ENCODE data around the gene TPSG1. TPM values are rescaled to one million over a fixed set of nuclear protein-coding genes. Genes with fewer than 3 reads are reported as not detected.
"Not testable (repeated sequence)": the region's sequence is repeated elsewhere in the genome, so short reads cannot be mapped to it uniquely, and the experiment has no call there.

The TPSG1 gene
- total RNA-seq, 3 donors from 2014 or later (not counting 1 experiment from before 2014, with no cell fraction given): 0.40 TPM; not detected in 2

GRCh38 chr16:1199347-1200013 is 25.6 kb downstream of the TPSG1 start:
- Histone ChIP-seq H3K9me3 (ENCODE audit: control insufficient read depth, insufficient read depth, low read length) (no peaks in the 10 kb centered on the region), H3K36me3 (ENCODE audit: control insufficient read depth, insufficient read depth, low read length) (no peaks in the 10 kb centered on the region), H3K27me3 (ENCODE audit: control insufficient read depth, insufficient read depth, low read length) (no peaks in the 10 kb centered on the region), H3K4me1 (ENCODE audit: control insufficient read depth, insufficient read depth, low read length) (no peaks in the 10 kb centered on the region), H3K27ac (ENCODE audit: low read length) (no peak overlapping the region), H3K4me3 (ENCODE audit: low read length) (no peak overlapping the region)
- no peaks in the 10 kb centered on the region for H3K4me1 Mint-ChIP-seq
- DNase-seq: no peak
- 91% methylated on average over 14 of the region's 19 CpGs for WGBS (ENCODE audit: insufficient coverage)
- H3K36me3 Mint-ChIP-seq: no peaks in the 10 kb centered on the region
- TF ChIP-seq CTCF (IDR thresholded peaks at IDR 0.05): no peak
- H3K9me3 Mint-ChIP-seq: peaks cover 0 to 2% of the 10 kb centered on the region in 2 donors
- ATAC-seq: no peak
- no peaks in the 10 kb centered on the region for H3K27me3 Mint-ChIP-seq (ENCODE audit: low read depth in 2 of 2)
- no peak overlapping the region for H3K27ac Mint-ChIP-seq
- intact Hi-C loops (cut with micrococcal nuclease): no loop called here
- no peak overlapping the region for H3K4me3 Mint-ChIP-seq

GRCh38 chr16:1198671-1199346 is 26.3 kb downstream of the TPSG1 start:
- DNase-seq: peak in 1 of 2 donors; percentile 28
- H3K4me1 ChIP-seq (ENCODE audit: control insufficient read depth, insufficient read depth, low read length); ATAC-seq; H3K9me3 ChIP-seq (ENCODE audit: control insufficient read depth, insufficient read depth, low read length); intact Hi-C loops (cut with micrococcal nuclease); H3K27ac Mint-ChIP-seq; H3K4me3 Mint-ChIP-seq; H3K27me3 ChIP-seq (ENCODE audit: control insufficient read depth, insufficient read depth, low read length); H3K4me3 ChIP-seq (ENCODE audit: low read length); H3K9me3 Mint-ChIP-seq; H3K27me3 Mint-ChIP-seq (ENCODE audit: low read depth in 2 of 2); H3K4me1 Mint-ChIP-seq; H3K36me3 ChIP-seq (ENCODE audit: control insufficient read depth, insufficient read depth, low read length); H3K27ac ChIP-seq (ENCODE audit: low read length); H3K36me3 Mint-ChIP-seq: not testable (repeated sequence)
- WGBS (ENCODE audit: insufficient coverage): 93% methylated on average over 33 of the region's 44 CpGs

- Histone ChIP-seq H3K27me3 (ENCODE audit: control insufficient read depth, insufficient read depth, low read length) (no peaks in the 10 kb centered on the region), H3K4me3 (ENCODE audit: low read length) (no peak overlapping the region), H3K9me3 (ENCODE audit: control insufficient read depth, insufficient read depth, low read length) (no peaks in the 10 kb centered on the region), H3K27ac (ENCODE audit: low read length) (no peak overlapping the region), H3K4me1 (ENCODE audit: control insufficient read depth, insufficient read depth, low read length) (no peaks in the 10 kb centered on the region), H3K36me3 (ENCODE audit: control insufficient read depth, insufficient read depth, low read length) (no peaks in the 10 kb centered on the region)
- TF ChIP-seq CTCF (IDR thresholded peaks at IDR 0.05): no peak
- peaks cover 0 to 2% of the 10 kb centered on the region in 2 donors for H3K9me3 Mint-ChIP-seq
- H3K27ac Mint-ChIP-seq: no peak overlapping the region
- ATAC-seq (no peak), DNase-seq (no peak)
- intact Hi-C loops (cut with micrococcal nuclease): no loop called here
- no peaks in the 10 kb centered on the region for H3K36me3 Mint-ChIP-seq
- no peaks in the 10 kb centered on the region for H3K4me1 Mint-ChIP-seq
- WGBS (ENCODE audit: insufficient coverage): 91% methylated on average over 18 of the region's 18 CpGs
- no peak overlapping the region for H3K4me3 Mint-ChIP-seq
- no peaks in the 10 kb centered on the region for H3K27me3 Mint-ChIP-seq (ENCODE audit: low read depth in 2 of 2)
Measured at GRCh38 chr16:1198194-1198593, 26.9 kb downstream of the TPSG1 start.

- no peak for ATAC-seq
- no peaks in the 10 kb centered on the region for H3K9me3 ChIP-seq (ENCODE audit: control insufficient read depth, insufficient read depth, low read length)
- H3K4me1 Mint-ChIP-seq: no peaks in the 10 kb centered on the region
- H3K36me3 ChIP-seq (ENCODE audit: control insufficient read depth, insufficient read depth, low read length): no peaks in the 10 kb centered on the region
- no peak overlapping the region for H3K27ac ChIP-seq (ENCODE audit: low read length)
- no peak for DNase-seq
- H3K27ac Mint-ChIP-seq: no peak overlapping the region
- no peak overlapping the region for H3K4me3 Mint-ChIP-seq
- WGBS (ENCODE audit: insufficient coverage): 79% methylated on average over 19 of the region's 19 CpGs
- H3K9me3 Mint-ChIP-seq: peaks cover 0 to 2% of the 10 kb centered on the region in 2 donors
- no peak for TF ChIP-seq CTCF (IDR thresholded peaks at IDR 0.05)
- intact Hi-C loops (cut with micrococcal nuclease): no loop called here
- H3K4me3 ChIP-seq (ENCODE audit: low read length): no peak overlapping the region
- no peaks in the 10 kb centered on the region for H3K36me3 Mint-ChIP-seq
- peaks cover 0 to 3% of the 10 kb centered on the region in 2 donors for H3K27me3 Mint-ChIP-seq (ENCODE audit: low read depth in 2 of 2)
- H3K27me3 ChIP-seq (ENCODE audit: control insufficient read depth, insufficient read depth, low read length): no peaks in the 10 kb centered on the region
- no peaks in the 10 kb centered on the region for H3K4me1 ChIP-seq (ENCODE audit: control insufficient read depth, insufficient read depth, low read length)
Measured at GRCh38 chr16:1197237-1197866, 27.7 kb downstream of the TPSG1 start.

All from natural killer cell (primary cell).